ENCODE results near the gene TVP23C.

DNA sequence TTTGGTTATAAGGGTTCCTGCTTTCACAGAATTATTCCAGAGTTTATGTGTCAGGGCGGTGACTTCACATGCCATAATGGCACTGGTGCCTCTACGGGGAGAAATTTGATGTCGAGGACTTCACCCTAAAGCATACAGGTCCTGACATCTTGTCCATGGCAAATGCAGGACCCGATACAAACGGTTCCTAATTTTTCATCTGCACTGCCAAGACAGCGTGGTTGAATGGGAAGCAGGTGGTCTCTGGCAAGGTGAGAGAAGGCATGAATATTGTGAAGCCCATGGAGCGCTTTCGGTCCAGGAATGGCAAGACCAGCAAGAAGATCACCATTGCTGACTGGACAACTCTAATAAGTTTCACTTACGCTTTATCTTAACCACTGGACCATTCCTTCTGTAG lies 56.3 kb downstream of the TVP23C start:
- TF ChIP-seq EZH2 (IDR thresholded peaks at IDR 0.05; ENCODE audit: low read depth): no peak
- TF ChIP-seq, protein P1, sequence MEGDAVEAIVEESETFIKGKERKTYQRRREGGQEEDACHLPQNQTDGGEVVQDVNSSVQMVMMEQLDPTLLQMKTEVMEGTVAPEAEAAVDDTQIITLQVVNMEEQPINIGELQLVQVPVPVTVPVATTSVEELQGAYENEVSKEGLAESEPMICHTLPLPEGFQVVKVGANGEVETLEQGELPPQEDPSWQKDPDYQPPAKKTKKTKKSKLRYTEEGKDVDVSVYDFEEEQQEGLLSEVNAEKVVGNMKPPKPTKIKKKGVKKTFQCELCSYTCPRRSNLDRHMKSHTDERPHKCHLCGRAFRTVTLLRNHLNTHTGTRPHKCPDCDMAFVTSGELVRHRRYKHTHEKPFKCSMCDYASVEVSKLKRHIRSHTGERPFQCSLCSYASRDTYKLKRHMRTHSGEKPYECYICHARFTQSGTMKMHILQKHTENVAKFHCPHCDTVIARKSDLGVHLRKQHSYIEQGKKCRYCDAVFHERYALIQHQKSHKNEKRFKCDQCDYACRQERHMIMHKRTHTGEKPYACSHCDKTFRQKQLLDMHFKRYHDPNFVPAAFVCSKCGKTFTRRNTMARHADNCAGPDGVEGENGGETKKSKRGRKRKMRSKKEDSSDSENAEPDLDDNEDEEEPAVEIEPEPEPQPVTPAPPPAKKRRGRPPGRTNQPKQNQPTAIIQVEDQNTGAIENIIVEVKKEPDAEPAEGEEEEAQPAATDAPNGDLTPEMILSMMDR (conservative IDR thresholded peaks at IDR 0.05): no peak

All from PC-9 (cell line).